Peyer's patch (tissue), 4 donors: ENCODE results near the gene DCT. TPM values are rescaled to one million over a fixed set of nuclear protein-coding genes. Genes with fewer than 3 reads are reported as not detected.

Experiments used
- DNase-seq, 3 donors: peaks; one replicate each; pipeline ENCODE4 v3.0.0-alpha.2; 2017 to 2019
- H3K27ac ChIP-seq, 4 donors: fragments of 200-600 bp; sonication (generic); one replicate each; pipeline ENCODE4 v1.5.1; 2016 to 2019
- H3K27me3 ChIP-seq, 2 donors: fragments of 200-600 bp; sonication (generic); one replicate each; pipeline ENCODE4 v1.5.1; 2019
- H3K36me3 ChIP-seq, 3 donors: fragments of 200-600 bp; sonication (generic); one replicate each; pipeline ENCODE4 v1.5.1; 2016 to 2019
- H3K4me1 ChIP-seq, 4 donors: fragments of 200-600 bp; sonication (generic); one replicate each; pipeline ENCODE4 v1.5.1; 2016 to 2019
- H3K4me3 ChIP-seq, 4 donors: fragments of 200-600 bp; sonication (generic); 1 replicate in 3 of 4; 2 replicates in 1 of 4; pipeline ENCODE4 v1.5.1; 2016 to 2019; ENCODE audit warnings: mild to moderate bottlenecking in 1 of 4
- H3K9me3 ChIP-seq, 4 donors: fragments of 200-600 bp; sonication (generic); one replicate each; pipeline ENCODE4 v1.5.1; 2016 to 2019; ENCODE audit warnings: mild to moderate bottlenecking in 1 of 4
- CTCF ChIP-seq, 6 experiments: fragments of 450-650 bp in 4 of 6; fragments of 200-600 bp in 2 of 6; sonication (generic) in 1 of 6; IDR thresholded peaks; one replicate each; pipeline ENCODE4 v1.5.1; 2017 to 2019; ENCODE audit warnings: antibody characterized with exemption in 6 of 6, mild to moderate bottlenecking in 3 of 6, moderate library complexity in 1 of 6
- POLR2A ChIP-seq, 2 donors: fragments of 450-650 bp; IDR thresholded peaks; one replicate each; pipeline ENCODE4 v1.5.1; 2017; ENCODE audit warnings: antibody characterized with exemption in 2 of 2, mild to moderate bottlenecking in 2 of 2, moderate library complexity in 2 of 2
- total RNA-seq, 4 donors: library from RNA; depleted of rRNA; stranded (reverse); fragments of >200 nt; gene quantifications; one replicate each; pipeline ENCODE4 v1.1.0, GENCODE V29; 2016

The DCT gene
- total RNA-seq, 4 donors from 2014 or later, result not detected

- H3K27me3 ChIP-seq, result no peaks in the 10 kb centered on the region
- no peak for TF ChIP-seq POLR2A (IDR thresholded peaks at IDR 0.05)
- no peak for TF ChIP-seq CTCF (IDR thresholded peaks at IDR 0.05)
- no peak for DNase-seq
- no peak overlapping the region for H3K4me3 ChIP-seq
- no peak overlapping the region for H3K27ac ChIP-seq
- no peaks in the 10 kb centered on the region for H3K36me3 ChIP-seq
- no peaks in the 10 kb centered on the region for H3K4me1 ChIP-seq
- no peaks in the 10 kb centered on the region for H3K9me3 ChIP-seq
These were observed 62.2 kb downstream of the DCT start for GRCh38 chr13:94417294-94417693.

DNA sequence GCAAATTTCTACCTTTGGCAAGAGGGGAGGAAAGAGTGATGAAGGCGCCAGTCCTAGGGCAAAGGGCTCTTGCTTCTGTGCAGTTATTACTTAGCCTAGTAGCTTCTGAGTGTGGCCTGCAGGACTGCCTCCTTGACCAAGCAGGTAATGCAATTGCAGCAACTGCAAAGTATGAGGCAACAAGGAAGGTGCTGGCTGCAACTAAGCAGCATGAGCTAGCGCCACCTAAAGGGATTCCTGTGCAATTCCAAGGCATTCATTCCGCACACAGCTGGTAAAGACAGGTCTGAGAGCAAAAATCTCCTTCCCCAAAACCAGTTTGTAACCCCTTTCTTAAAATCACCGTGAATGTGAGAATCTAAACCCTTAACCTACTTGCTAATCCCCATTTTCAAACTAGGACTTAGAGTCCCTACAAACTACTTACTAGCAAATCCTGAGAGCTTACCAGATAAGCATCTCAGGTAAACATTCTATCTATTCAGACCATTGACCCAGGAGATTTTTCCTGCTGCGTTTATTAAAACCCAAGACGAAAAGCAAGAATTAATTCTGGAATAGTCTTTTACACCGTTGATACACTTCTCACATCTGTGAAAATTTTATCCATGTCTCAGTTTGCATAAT lies 62.9 kb downstream of the DCT start:
- H3K36me3 ChIP-seq, result no peaks in the 10 kb centered on the region
- H3K27me3 ChIP-seq, result no peaks in the 10 kb centered on the region
- H3K4me1 ChIP-seq, result no peaks in the 10 kb centered on the region
- no peaks in the 10 kb centered on the region for H3K9me3 ChIP-seq
- TF ChIP-seq POLR2A (IDR thresholded peaks at IDR 0.05), result no peak
- TF ChIP-seq CTCF (IDR thresholded peaks at IDR 0.05), result peak in 2 of 6 experiments; percentile 13 to 17
- H3K27ac ChIP-seq, result no peak overlapping the region
- H3K4me3 ChIP-seq, result no peak overlapping the region
- no peak for DNase-seq

GRCh38 chr13:94415500-94416237 lies 63.8 kb downstream of the DCT start:
- no peak for DNase-seq
- Histone ChIP-seq H3K27ac (no peak overlapping the region), H3K36me3 (no peaks in the 10 kb centered on the region), H3K4me3 (no peak overlapping the region), H3K27me3 (no peaks in the 10 kb centered on the region), H3K4me1 (no peaks in the 10 kb centered on the region), H3K9me3 (no peaks in the 10 kb centered on the region)
- TF ChIP-seq CTCF (IDR thresholded peaks at IDR 0.05) (no peak), POLR2A (IDR thresholded peaks at IDR 0.05) (no peak)

DNA sequence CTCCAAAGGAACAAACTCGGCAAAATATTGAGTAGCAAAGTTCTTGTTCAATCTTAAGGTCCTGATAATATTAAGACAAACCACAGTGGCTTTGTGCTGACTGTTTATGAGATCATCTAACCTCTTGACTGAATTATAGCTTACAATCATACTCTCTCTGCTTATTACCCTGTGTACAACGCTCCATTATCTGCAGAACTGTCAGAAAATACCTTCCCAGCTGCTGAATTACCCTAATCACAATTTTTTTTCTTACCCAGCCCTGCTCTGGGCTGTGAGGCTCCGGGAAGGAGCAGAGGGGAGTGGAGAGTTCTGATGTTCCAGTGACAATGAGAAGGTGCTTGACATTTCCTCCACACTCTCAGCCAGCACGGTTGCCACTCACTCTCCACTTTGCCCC lies 64.8 kb downstream of the DCT start:
- Histone ChIP-seq H3K36me3 (no peaks in the 10 kb centered on the region), H3K27ac (no peak overlapping the region), H3K4me1 (no peaks in the 10 kb centered on the region), H3K27me3 (no peaks in the 10 kb centered on the region), H3K4me3 (no peak overlapping the region), H3K9me3 (no peaks in the 10 kb centered on the region)
- TF ChIP-seq POLR2A (IDR thresholded peaks at IDR 0.05) (no peak), CTCF (IDR thresholded peaks at IDR 0.05) (no peak)
- DNase-seq, result no peak

GRCh38 chr13:94414141-94414540 lies 65.3 kb downstream of the DCT start:
- no peak for TF ChIP-seq POLR2A (IDR thresholded peaks at IDR 0.05)
- TF ChIP-seq CTCF (IDR thresholded peaks at IDR 0.05), result no peak
- H3K27ac ChIP-seq, result no peak overlapping the region
- no peak overlapping the region for H3K4me3 ChIP-seq
- DNase-seq, result no peak
- H3K36me3 ChIP-seq, result no peaks in the 10 kb centered on the region
- no peaks in the 10 kb centered on the region for H3K9me3 ChIP-seq
- H3K4me1 ChIP-seq, result no peaks in the 10 kb centered on the region
- no peaks in the 10 kb centered on the region for H3K27me3 ChIP-seq
